A549 (cell line): Measurements from ENCODE around the gene PIAS2. TPM values are rescaled to one million over a fixed set of nuclear protein-coding genes. Genes with fewer than 3 reads are reported as not detected.

Experiments
- ATAC-seq, 2 experiments: fragments of 200-7000 bp in 1 of 2; fragments of >200 bp in 1 of 2; cut with Nextera tagmentation in 1 of 2; cut with Tn5 transposase in 1 of 2; 3 replicates each; pipeline versions ENCODE4 v1.8.0 to v1.9.1; 2018 to 2020; ENCODE audit warnings: mild to moderate bottlenecking in 1 of 2, moderate library complexity in 1 of 2
- CTCF ChIA-PET: fragments of 300-600 bp; sonication (Branson Sonifier 250); formaldehyde crosslinking; extraction: SDS; loops from one replicate; lab custom pipeline; 2021; ENCODE audit warnings: antibody characterized with exemption, inconsistent platforms; lab: Yijun Ruan, JAX
- POLR2A ChIA-PET: fragments of 350-600 bp; formaldehyde crosslinking; extraction: SDS; loops from one replicate; lab custom pipeline; 2021; ENCODE audit warnings: antibody characterized with exemption, inconsistent platforms; lab: Yijun Ruan, JAX
- DNase-seq, 2 experiments: peaks; one replicate each; pipeline versions ENCODE4 v3.0.0 to v3.0.0-alpha.2; 2011 to 2016; ENCODE audit warnings: low read depth in 1 of 2, low spot score in 1 of 2
- FAIRE-seq: peaks from 2 replicates; lab custom pipeline; 2011; peaks lifted over from hg19 to GRCh38; lab: Jason Lieb, UNC
- H3K27ac ChIP-seq, 2 experiments: fragments of >200 bp; sonication (Bioruptor Twin); formaldehyde crosslinking; 3 replicates each; pipeline ENCODE4 v1.5.1; 2016 to 2017
- H3K4me1 ChIP-seq: fragments of >200 bp; sonication (Bioruptor Twin); formaldehyde crosslinking; 3 replicates; pipeline ENCODE4 v1.6.1; 2016
- H3K4me2 ChIP-seq: fragments of >200 bp; sonication (Bioruptor Twin); formaldehyde crosslinking; 3 replicates; pipeline ENCODE4 v1.6.1; 2016
- H3K4me3 ChIP-seq: fragments of >200 bp; sonication (Bioruptor Twin); formaldehyde crosslinking; 3 replicates; pipeline ENCODE4 v1.5.1; 2016
- H3K9me3 ChIP-seq: fragments of >200 bp; sonication (Bioruptor Twin); formaldehyde crosslinking; 3 replicates; pipeline ENCODE4 v1.6.1; 2016
- CBX8 ChIP-seq: fragments of 200-600 bp; sonication (generic); IDR thresholded peaks from 2 replicates; pipeline ENCODE4 v1.6.1; 2016
- E2F6 ChIP-seq: IDR thresholded peaks from 2 replicates; pipeline ENCODE4 v1.6.1; 2012; ENCODE audit warnings: low read depth, borderline replicate concordance
- EP300 ChIP-seq, 2 experiments: fragments of >200 bp; sonication (Bioruptor Twin); formaldehyde crosslinking; IDR thresholded peaks; 2 replicates in 1 of 2; 3 replicates in 1 of 2; pipeline ENCODE4 v1.6.1; 2016 to 2017
- FOSB ChIP-seq: fragments of 250-450 bp; sonication (Bioruptor Pico); IDR thresholded peaks from 2 replicates; pipeline ENCODE4 v1.5.0; 2020; ENCODE audit warnings: mild to moderate bottlenecking, moderate library complexity
- FOSL2 ChIP-seq, 2 experiments: fragments of 450-650 bp in 1 of 2; fragments of >200 bp in 1 of 2; sonication (Bioruptor Twin) in 1 of 2; formaldehyde crosslinking; IDR thresholded peaks; 2 replicates each; pipeline versions ENCODE4 v1.5.0 to v1.6.1; 2016 to 2020; ENCODE audit warnings: mild to moderate bottlenecking in 1 of 2, moderate library complexity in 1 of 2
- HDAC2 ChIP-seq: fragments of 200-600 bp; sonication (generic); IDR thresholded peaks from 2 replicates; pipeline ENCODE4 v1.6.1; 2016
- HMGXB4 ChIP-seq: fragments of 250-450 bp; sonication (Bioruptor Pico); IDR thresholded peaks from 2 replicates; pipeline ENCODE4 v1.5.0; 2021; ENCODE audit warnings: mild to moderate bottlenecking, moderate library complexity, borderline replicate concordance
- HOXA7 ChIP-seq: fragments of 250-450 bp; sonication (Bioruptor Pico); IDR thresholded peaks from 2 replicates; pipeline ENCODE4 v1.5.0; 2020; ENCODE audit warnings: mild to moderate bottlenecking, moderate library complexity
- HOXB5 ChIP-seq: fragments of 250-450 bp; sonication (Bioruptor Pico); IDR thresholded peaks from 2 replicates; pipeline ENCODE4 v1.5.0; 2020; ENCODE audit warnings: mild to moderate bottlenecking, moderate library complexity
- MAFK ChIP-seq: fragments of 450-650 bp; IDR thresholded peaks from 2 replicates; pipeline ENCODE4 v1.6.1; 2014; ENCODE audit not compliant: partially characterized antibody
- NR3C1 ChIP-seq: fragments of >200 bp; sonication (Bioruptor Twin); formaldehyde crosslinking; IDR thresholded peaks from 3 replicates; pipeline ENCODE4 v1.6.1; 2017
- PBX3 ChIP-seq: IDR thresholded peaks from 2 replicates; pipeline ENCODE4 v1.6.1; 2012
- RARB ChIP-seq: fragments of 250-450 bp; sonication (Bioruptor Pico); IDR thresholded peaks from 2 replicates; pipeline ENCODE4 v1.8.0; 2021; ENCODE audit warnings: mild to moderate bottlenecking, moderate library complexity
- RCOR1 ChIP-seq: fragments of 150-350 bp; IDR thresholded peaks from 2 replicates; pipeline ENCODE4 v1.6.1; 2014; ENCODE audit warnings: antibody characterized with exemption, low read length, low read depth
- RNF2 ChIP-seq: fragments of 200-600 bp; sonication (generic); IDR thresholded peaks from 2 replicates; pipeline ENCODE4 v1.6.1; 2016; ENCODE audit warnings: low read depth, mild to moderate bottlenecking, antibody characterized with exemption, moderate library complexity, borderline replicate concordance
- SREBF2 ChIP-seq: fragments of 450-650 bp; IDR thresholded peaks from 2 replicates; pipeline ENCODE4 v1.6.1; 2014; ENCODE audit warnings: mild to moderate bottlenecking, moderate library complexity
- USF2 ChIP-seq: fragments of 450-650 bp; IDR thresholded peaks from 2 replicates; pipeline ENCODE4 v1.6.1; 2014; ENCODE audit warnings: antibody characterized with exemption
- WGBS: methylation state at CpG from one replicate; pipeline ENCODE4 v1.1.6; 2017; ENCODE audit errors: missing lambda C conversion rate; 5-methylcytosine and 5-hydroxymethylcytosine counted together
- polyA plus RNA-seq, 4 experiments: library from polyadenylated mRNA; depleted of rRNA in 3 of 4; stranded (reverse); fragments of >200 nt; fragmentation: RNase III in 1 of 4; extraction: RNeasy Plus Mini Kit Qiagen cat#74134 plus additional on column Dnase treatment in 1 of 4; gene quantifications; 2 replicates in 3 of 4; 3 replicates in 1 of 4; pipeline ENCODE4 v1.2.3, GENCODE V29; 2011 to 2017
- TF ChIP-seq, protein P1 (sequence below): fragments of 250-450 bp; sonication (Bioruptor Pico); IDR thresholded peaks from 2 replicates; pipeline ENCODE4 v1.5.0; 2020; ENCODE audit warnings: low read depth, mild to moderate bottlenecking, moderate library complexity
- TF ChIP-seq, protein P2 (sequence below): fragments of >200 bp; sonication (Bioruptor Twin); formaldehyde crosslinking; IDR thresholded peaks from 2 replicates; pipeline ENCODE4 v1.6.1; 2016
- TF ChIP-seq, protein P3 (sequence below): fragments of >200 bp; sonication (Bioruptor Twin); formaldehyde crosslinking; IDR thresholded peaks from 3 replicates; pipeline ENCODE4 v1.6.1; 2016
- TF ChIP-seq, protein P4 (sequence below): fragments of 150-350 bp; IDR thresholded peaks from 2 replicates; pipeline ENCODE4 v1.6.1; 2014; ENCODE audit warnings: low read depth, mild to moderate bottlenecking, low read length

Gene PIAS2
- polyA plus RNA-seq, 2 of the 4 experiments (the other 2 are of a cell fraction): 6.7 to 6.8 TPM

DNA sequence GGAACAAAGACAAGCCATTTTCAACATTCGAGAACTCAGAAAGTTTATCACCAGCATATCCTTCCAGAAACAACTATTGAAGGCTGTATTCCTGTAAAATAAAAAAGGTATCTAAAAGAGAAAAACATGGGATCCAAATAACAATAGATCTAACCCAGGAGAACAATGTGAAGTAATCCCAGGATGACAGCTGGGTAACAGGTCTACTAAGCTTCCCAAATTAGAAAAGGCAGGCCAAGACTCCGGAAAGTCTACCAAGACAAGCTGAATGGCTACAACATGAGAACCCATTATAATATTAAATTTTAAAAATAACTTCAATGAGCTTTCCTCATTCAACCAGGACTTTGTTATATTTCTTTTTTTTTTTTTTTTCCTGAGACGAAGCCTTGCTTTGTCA is 6.5 kb downstream of the PIAS2 start:
- ChIA-PET POLR2A (no interaction called here), CTCF (no interaction called here)
- H3K4me3 ChIP-seq: no peak overlapping the region
- DNase-seq (no peak), ATAC-seq (no peak), FAIRE-seq (no peak)
- peaks cover 2% of the 10 kb centered on the region; the same call in 1 of the 3 replicates for H3K4me1 ChIP-seq
- no peak overlapping the region for H3K27ac ChIP-seq
- H3K9me3 ChIP-seq: no peaks in the 10 kb centered on the region
- no peak overlapping the region for H3K4me2 ChIP-seq
- WGBS: 92% methylated on average over 3 of the region's 3 CpGs
- TF ChIP-seq MAFK: no peak
- no peak for TF ChIP-seq HMGXB4 (CRISPR knock-in tag)
- no peak for TF ChIP-seq NR3C1
- no peak for TF ChIP-seq RNF2

GRCh38 chr18:46909497-46909896 is 7.8 kb downstream of the PIAS2 start:
- Histone ChIP-seq H3K27ac (no peak overlapping the region), H3K4me3 (no peak overlapping the region), H3K4me1 (no peaks in the 10 kb centered on the region), H3K4me2 (no peak overlapping the region), H3K9me3 (no peaks in the 10 kb centered on the region)
- ChIA-PET POLR2A (no interaction called here), CTCF (no interaction called here)
- FAIRE-seq: no peak
- DNase-seq: no peak
- ATAC-seq: no peak
- WGBS: 96% methylated on average over 3 of the region's 3 CpGs
- TF ChIP-seq EP300 (IDR thresholded peaks at IDR 0.05) (no peak), SREBF2 (no peak), HDAC2 (no peak), FOSB (CRISPR knock-in tag) (no peak), PBX3 (no peak), HOXA7 (CRISPR knock-in tag) (no peak), MAFK (no peak), RARB (no peak), E2F6 (no peak), RCOR1 (no peak), HOXB5 (no peak), FOSL2 (IDR thresholded peaks at IDR 0.05) (no peak), FOSL2 (CRISPR knock-in tag; IDR thresholded peaks at IDR 0.05) (no peak), USF2 (no peak), CBX8 (no peak)
- TF ChIP-seq, protein P1, sequence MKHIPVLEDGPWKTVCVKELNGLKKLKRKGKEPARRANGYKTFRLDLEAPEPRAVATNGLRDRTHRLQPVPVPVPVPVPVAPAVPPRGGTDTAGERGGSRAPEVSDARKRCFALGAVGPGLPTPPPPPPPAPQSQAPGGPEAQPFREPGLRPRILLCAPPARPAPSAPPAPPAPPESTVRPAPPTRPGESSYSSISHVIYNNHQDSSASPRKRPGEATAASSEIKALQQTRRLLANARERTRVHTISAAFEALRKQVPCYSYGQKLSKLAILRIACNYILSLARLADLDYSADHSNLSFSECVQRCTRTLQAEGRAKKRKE (CRISPR knock-in tag): no peak
- TF ChIP-seq, protein P2, sequence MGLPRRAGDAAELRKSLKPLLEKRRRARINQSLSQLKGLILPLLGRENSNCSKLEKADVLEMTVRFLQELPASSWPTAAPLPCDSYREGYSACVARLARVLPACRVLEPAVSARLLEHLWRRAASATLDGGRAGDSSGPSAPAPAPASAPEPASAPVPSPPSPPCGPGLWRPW: no peak
- TF ChIP-seq, protein P3, sequence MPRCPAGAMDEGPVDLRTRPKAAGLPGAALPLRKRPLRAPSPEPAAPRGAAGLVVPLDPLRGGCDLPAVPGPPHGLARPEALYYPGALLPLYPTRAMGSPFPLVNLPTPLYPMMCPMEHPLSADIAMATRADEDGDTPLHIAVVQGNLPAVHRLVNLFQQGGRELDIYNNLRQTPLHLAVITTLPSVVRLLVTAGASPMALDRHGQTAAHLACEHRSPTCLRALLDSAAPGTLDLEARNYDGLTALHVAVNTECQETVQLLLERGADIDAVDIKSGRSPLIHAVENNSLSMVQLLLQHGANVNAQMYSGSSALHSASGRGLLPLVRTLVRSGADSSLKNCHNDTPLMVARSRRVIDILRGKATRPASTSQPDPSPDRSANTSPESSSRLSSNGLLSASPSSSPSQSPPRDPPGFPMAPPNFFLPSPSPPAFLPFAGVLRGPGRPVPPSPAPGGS: no peak
- TF ChIP-seq, protein P4, sequence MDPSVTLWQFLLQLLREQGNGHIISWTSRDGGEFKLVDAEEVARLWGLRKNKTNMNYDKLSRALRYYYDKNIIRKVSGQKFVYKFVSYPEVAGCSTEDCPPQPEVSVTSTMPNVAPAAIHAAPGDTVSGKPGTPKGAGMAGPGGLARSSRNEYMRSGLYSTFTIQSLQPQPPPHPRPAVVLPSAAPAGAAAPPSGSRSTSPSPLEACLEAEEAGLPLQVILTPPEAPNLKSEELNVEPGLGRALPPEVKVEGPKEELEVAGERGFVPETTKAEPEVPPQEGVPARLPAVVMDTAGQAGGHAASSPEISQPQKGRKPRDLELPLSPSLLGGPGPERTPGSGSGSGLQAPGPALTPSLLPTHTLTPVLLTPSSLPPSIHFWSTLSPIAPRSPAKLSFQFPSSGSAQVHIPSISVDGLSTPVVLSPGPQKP: no peak
